IPS-20b (cell line): ENCODE results near the gene CPEB1.

Source experiments
- H3K27ac ChIP-seq: one replicate; pipeline ENCODE4 v1.5.1; 2013; ENCODE audit warnings: low read length
- H3K27me3 ChIP-seq: 2 replicates; pipeline ENCODE4 v1.6.1; 2013; ENCODE audit warnings: mild to moderate bottlenecking, low read length, inconsistent platforms; ENCODE audit not compliant: insufficient read depth
- H3K36me3 ChIP-seq: 2 replicates; pipeline ENCODE4 v1.6.1; 2013; ENCODE audit warnings: low read depth, mild to moderate bottlenecking, inconsistent platforms, low read length, moderate library complexity; ENCODE audit not compliant: insufficient read depth
- H3K4me1 ChIP-seq: 2 replicates; pipeline ENCODE4 v1.6.1; 2013; ENCODE audit warnings: mild to moderate bottlenecking, control low read depth, inconsistent platforms, low read length, moderate library complexity; ENCODE audit not compliant: insufficient read depth
- H3K4me3 ChIP-seq: 2 replicates; pipeline ENCODE4 v1.5.1; 2013; ENCODE audit warnings: mild to moderate bottlenecking, low read length, inconsistent platforms
- H3K9ac ChIP-seq: 2 replicates; pipeline ENCODE4 v1.6.1; 2013; ENCODE audit warnings: low read depth, mild to moderate bottlenecking, inconsistent platforms, low read length, moderate library complexity
- H3K9me3 ChIP-seq: 2 replicates; pipeline ENCODE4 v1.6.1; 2013; ENCODE audit warnings: mild to moderate bottlenecking, low read depth, low read length, inconsistent platforms; ENCODE audit not compliant: insufficient read depth

CPEB1 gene

DNA sequence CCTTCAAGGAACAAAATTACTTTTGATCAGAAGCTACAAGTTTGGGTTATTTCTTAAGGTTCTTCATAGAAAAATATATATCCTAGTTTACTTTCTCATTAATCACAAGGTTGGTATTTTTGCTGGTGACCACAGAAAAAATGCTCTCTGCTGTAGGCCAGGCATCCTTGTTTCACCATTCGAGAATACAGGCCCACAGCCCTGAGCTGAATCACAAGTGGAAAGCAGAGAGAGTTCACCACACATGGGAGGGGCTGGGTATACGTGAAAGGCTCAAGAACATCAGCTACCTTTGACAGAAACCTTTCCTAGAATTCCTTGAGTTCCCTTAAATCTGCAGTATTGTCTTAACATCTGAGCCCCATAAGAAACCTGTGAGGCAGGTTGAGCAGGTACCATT lies 23.2 kb downstream of the CPEB1 start:
- no peak overlapping the region for H3K27ac ChIP-seq

DNA sequence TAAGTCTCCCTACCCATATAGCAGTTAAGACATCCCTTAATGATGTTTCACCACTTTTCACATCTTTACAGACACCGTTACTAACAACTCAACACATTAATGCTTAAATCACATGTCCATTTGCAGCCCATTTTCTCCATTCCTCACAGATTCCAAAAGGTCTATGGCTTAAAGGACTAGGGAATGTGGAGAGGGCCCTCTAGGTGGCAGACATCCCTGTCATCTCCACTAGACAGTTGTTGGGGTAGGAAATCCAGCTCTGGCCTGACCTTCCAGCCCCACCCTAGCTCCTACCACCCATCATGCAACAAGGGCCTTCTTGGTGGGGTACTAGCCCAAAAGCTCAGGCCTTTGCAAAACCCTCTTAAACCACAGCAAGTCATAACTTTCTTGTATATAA lies 25.2 kb downstream of the CPEB1 start:
- Histone ChIP-seq H3K27me3 (no peaks in the 10 kb centered on the region), H3K9ac (no peak overlapping the region), H3K36me3 (no peaks in the 10 kb centered on the region), H3K4me3 (no peak overlapping the region), H3K9me3 (no peaks in the 10 kb centered on the region), H3K27ac (no peak overlapping the region), H3K4me1 (no peaks in the 10 kb centered on the region)

More for the DNA sequence above, 23.2 kb downstream of the CPEB1 start:
- H3K9me3 ChIP-seq: no peaks in the 10 kb centered on the region
- no peaks in the 10 kb centered on the region for H3K4me1 ChIP-seq
- no peaks in the 10 kb centered on the region for H3K27me3 ChIP-seq
- no peaks in the 10 kb centered on the region for H3K36me3 ChIP-seq
- H3K9ac ChIP-seq: no peak overlapping the region
- no peak overlapping the region for H3K4me3 ChIP-seq

DNA sequence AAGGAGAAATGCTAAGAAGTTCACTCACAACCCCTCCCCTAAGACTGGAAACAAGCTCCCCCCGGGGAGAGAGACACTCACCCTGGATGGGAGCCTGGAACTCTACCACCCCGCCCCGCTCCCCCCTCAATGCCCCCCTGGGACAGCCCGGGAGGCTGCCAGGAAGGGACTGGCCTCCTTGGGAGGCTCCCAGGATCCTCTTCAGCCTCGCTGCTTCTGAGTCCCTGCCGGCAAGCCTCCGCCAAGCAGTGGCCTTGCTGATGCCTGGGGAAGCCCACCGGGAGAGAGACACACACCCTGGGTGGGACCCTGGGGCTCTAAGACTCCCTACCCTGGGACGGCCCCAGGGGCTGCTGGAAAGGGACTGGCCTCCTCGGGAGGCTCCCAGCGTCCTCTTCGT lies 33.4 kb downstream of the CPEB1 start:
- no peak overlapping the region for H3K9ac ChIP-seq
- no peaks in the 10 kb centered on the region for H3K9me3 ChIP-seq
- no peak overlapping the region for H3K27ac ChIP-seq
- no peaks in the 10 kb centered on the region for H3K36me3 ChIP-seq
- H3K4me1 ChIP-seq: no peaks in the 10 kb centered on the region
- no peak overlapping the region for H3K4me3 ChIP-seq
- H3K27me3 ChIP-seq: no peaks in the 10 kb centered on the region

DNA sequence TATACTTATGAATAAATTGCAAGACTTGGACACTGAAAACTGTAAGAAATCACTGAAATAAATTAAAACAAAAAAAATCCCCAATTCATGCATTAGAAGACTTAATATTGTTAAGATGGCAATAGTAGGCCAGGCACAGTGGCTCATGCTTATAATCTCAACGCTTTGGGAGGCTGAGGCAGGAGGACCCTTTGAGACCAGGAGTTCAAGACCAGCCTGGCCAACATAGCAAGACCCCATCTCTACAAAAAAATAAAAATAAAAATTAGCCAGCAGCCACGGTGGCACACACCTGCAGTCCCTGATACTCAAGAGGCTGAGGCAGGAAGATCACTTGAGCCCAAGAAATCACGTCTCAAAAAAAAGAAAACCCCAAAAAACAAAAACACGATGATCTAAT lies 35.8 kb downstream of the CPEB1 start:
- H3K9me3 ChIP-seq: no peaks in the 10 kb centered on the region
- no peak overlapping the region for H3K27ac ChIP-seq

DNA sequence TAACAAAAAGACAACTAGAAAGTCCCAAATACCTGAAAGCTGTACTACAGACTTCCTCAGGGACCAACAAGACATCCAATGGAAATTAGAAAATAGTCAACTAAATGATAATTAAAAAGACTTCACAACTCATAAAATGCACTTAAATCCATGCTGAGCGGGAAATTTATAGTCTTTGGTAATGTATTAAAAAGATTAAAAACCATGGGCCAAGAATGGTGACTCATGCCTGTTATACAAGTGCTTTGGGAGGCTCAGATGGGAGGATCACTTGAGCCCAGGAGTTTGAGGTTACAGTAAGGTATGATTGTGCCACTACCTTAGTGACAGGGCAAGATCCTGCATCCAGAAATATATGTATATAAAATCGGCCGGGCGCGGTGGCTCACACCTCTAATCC lies 45.0 kb downstream of the CPEB1 start:
- Histone ChIP-seq H3K27ac (no peak overlapping the region), H3K4me1 (no peaks in the 10 kb centered on the region), H3K4me3 (no peak overlapping the region), H3K27me3 (no peaks in the 10 kb centered on the region), H3K9me3 (no peaks in the 10 kb centered on the region), H3K36me3 (no peaks in the 10 kb centered on the region), H3K9ac (no peak overlapping the region)

More for the DNA sequence above, 35.8 kb downstream of the CPEB1 start:
- no peaks in the 10 kb centered on the region for H3K36me3 ChIP-seq
- H3K9ac ChIP-seq: no peak overlapping the region
- H3K27me3 ChIP-seq: no peaks in the 10 kb centered on the region
- H3K4me3 ChIP-seq: no peak overlapping the region
- no peaks in the 10 kb centered on the region for H3K4me1 ChIP-seq

DNA sequence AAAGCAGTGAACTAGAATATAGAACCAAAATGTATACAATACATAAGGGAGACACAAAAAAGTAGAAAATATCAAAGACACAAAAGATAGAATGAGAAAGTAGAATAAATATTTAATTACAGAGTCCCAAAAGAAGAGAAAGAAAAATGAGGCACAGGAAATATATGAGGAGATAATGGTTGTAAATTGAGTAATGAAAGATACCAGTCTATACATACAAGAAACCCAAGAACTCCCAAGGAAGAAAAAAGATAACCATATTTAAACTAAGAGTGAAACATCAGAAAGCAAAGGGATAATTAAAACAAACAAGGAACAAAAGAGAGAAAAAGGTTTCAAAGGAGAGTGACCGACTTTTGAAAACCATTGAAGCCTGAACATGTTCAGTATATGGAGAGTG lies 47.3 kb downstream of the CPEB1 start:
- Histone ChIP-seq H3K27me3 (no peaks in the 10 kb centered on the region), H3K4me1 (0 out of 2 replicates have a peak, but pooled peaks cover 2% of the 10 kb centered on the region), H3K4me3 (no peak overlapping the region), H3K27ac (no peak overlapping the region), H3K9me3 (no peaks in the 10 kb centered on the region), H3K9ac (no peak overlapping the region), H3K36me3 (no peaks in the 10 kb centered on the region)

DNA sequence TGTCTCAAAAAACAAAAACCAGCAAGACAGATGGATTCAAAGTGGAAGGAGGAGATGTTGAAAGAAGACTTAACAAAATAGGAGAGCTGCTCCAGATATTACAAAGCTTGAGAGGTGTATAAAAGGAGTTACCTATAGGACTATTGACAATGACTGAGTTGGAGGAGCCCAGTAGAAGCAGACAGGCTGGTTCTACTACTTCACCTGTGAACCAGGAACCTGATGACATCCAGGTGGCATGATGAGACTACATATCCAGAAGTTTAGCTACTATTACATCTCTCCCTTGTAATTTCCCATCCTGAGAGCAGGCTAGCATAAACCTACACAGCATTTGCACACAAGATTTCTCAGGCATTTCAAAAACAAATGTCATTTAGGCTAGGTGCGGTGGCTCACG lies 49.3 kb downstream of the CPEB1 start:
- Histone ChIP-seq H3K36me3 (no peaks in the 10 kb centered on the region), H3K4me1 (0 out of 2 replicates have a peak, but pooled peaks cover 2% of the 10 kb centered on the region)

DNA sequence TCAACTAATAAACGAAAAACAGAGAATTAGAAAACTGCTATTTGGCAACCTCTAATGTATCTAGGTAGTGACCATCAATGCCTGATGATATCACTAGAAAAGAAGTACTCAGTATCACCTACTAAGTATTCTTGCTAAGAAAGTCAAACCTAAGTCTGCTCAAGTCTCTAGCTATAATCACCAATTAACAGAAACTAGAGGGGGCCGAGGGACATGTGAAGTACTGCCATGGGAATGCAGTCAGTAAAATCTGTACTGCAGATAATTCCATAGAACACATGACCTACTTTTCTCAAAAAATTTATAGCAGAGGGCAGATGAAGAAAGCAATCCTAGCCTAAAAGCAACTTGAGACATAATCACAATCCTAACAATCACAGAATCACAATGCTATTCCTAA lies 51.4 kb downstream of the CPEB1 start:
- Histone ChIP-seq H3K36me3 (no peaks in the 10 kb centered on the region), H3K27ac (no peak overlapping the region), H3K4me3 (no peak overlapping the region), H3K9me3 (no peaks in the 10 kb centered on the region), H3K9ac (no peak overlapping the region), H3K4me1 (0 out of 2 replicates have a peak, but pooled peaks cover 2% of the 10 kb centered on the region), H3K27me3 (no peaks in the 10 kb centered on the region)

More for the DNA sequence above, 49.3 kb downstream of the CPEB1 start:
- Histone ChIP-seq H3K4me3 (no peak overlapping the region), H3K27ac (no peak overlapping the region), H3K27me3 (no peaks in the 10 kb centered on the region), H3K9me3 (no peaks in the 10 kb centered on the region), H3K9ac (no peak overlapping the region)

DNA sequence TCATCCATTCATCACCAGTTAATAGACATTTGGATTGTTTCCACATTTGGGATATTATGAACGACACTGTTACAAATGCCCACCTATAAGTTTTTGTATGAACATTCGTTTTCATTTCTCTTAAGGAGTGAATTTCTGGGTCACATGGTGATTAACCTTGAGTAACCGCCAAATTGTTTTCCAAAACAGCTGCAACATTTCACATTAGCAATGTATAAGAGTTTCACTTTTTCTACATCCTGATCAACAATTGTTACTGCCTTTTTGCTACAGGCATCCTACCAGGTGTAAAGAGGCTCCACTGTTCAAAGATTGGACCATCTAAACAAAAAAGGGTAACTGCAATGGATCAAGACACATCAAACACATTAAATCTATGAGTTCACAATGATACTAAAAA lies 52.0 kb downstream of the CPEB1 start:
- H3K27ac ChIP-seq: no peak overlapping the region
- H3K4me1 ChIP-seq: 0 out of 2 replicates have a peak, but pooled peaks cover 2% of the 10 kb centered on the region
- H3K36me3 ChIP-seq: no peaks in the 10 kb centered on the region
- no peaks in the 10 kb centered on the region for H3K27me3 ChIP-seq
- H3K9me3 ChIP-seq: no peaks in the 10 kb centered on the region
- H3K4me3 ChIP-seq: no peak overlapping the region
- no peak overlapping the region for H3K9ac ChIP-seq

DNA sequence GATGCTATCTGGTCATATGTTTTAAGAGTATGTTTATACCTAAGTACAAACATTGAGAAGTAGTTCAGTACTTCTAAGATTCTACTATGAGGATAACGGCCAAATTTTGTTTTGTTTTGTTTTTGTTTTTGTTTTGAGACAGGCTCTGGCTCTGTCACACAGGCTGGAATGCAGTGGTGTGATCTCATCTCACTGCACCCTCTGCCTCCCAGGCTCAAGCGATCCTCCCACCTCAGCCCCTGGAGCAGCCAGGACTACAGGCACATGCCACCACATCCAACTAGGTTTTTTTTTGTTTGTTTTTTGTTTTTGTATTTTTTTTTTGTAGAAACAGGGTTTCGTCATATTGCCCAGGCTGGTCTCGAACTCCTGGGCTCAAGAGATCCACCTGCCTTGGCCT lies 59.4 kb downstream of the CPEB1 start:
- H3K9ac ChIP-seq: no peak overlapping the region
- no peak overlapping the region for H3K4me3 ChIP-seq
- no peak overlapping the region for H3K27ac ChIP-seq
- no peaks in the 10 kb centered on the region for H3K36me3 ChIP-seq
- H3K27me3 ChIP-seq: no peaks in the 10 kb centered on the region
- H3K4me1 ChIP-seq: peaks cover 23% of the 10 kb centered on the region
- no peaks in the 10 kb centered on the region for H3K9me3 ChIP-seq

DNA sequence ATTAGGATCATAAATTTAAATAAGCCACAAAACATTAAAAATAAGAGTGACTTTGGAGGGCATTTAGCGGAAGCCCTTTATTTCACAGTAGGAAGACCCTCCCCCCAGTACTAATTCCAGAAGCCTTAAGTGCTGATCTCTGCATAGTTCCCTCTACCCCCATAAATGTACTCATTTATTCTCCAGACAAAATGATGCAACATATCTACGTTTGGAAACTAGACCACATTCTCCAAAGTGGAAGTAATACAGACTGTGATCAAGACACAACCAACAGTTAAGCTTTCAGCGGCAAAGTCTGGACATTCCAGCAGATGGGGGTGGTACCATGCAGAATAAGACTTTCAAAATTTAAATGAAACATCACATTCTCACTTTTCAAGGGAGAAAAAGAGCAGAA lies 62.1 kb downstream of the CPEB1 start:
- H3K9me3 ChIP-seq: no peaks in the 10 kb centered on the region
- H3K4me3 ChIP-seq: peak overlapping the region; percentile 1; the same call in 1 of the 2 replicates
- no peaks in the 10 kb centered on the region for H3K36me3 ChIP-seq
- 0 out of 2 replicates have a peak overlapping the region, but pooled peaks have one; percentile 33 for H3K9ac ChIP-seq
- no peaks in the 10 kb centered on the region for H3K27me3 ChIP-seq
- peaks cover 23% of the 10 kb centered on the region for H3K4me1 ChIP-seq
- no peak overlapping the region for H3K27ac ChIP-seq

DNA sequence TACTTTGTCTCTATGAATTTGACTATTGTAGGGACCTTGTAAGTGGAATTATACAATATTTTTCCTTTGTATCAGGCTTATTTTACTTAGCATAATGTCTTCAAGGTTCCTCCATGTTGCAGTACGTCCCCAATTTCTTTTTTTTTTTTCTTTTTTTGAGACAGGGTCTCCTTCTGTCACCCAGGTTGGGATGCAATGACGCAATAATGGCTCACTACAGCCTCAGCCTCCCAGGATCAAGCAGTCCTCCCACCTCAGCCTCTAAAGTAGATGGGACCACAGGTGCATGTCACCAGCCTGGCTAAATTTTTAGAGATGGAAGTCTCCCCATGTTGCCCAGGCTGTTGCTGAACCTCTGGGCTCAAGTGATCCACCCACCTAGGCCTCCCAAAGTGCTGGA lies 66.5 kb downstream of the CPEB1 start:
- Histone ChIP-seq H3K9me3 (no peaks in the 10 kb centered on the region), H3K4me3 (no peak overlapping the region), H3K36me3 (no peaks in the 10 kb centered on the region), H3K27me3 (no peaks in the 10 kb centered on the region), H3K9ac (no peak overlapping the region), H3K4me1 (peaks cover 8% of the 10 kb centered on the region), H3K27ac (no peak overlapping the region)
